H9 (cell line): Measurements from ENCODE around the gene GPR146. TPM values are rescaled to one million over a fixed set of nuclear protein-coding genes. Genes with fewer than 3 reads are reported as not detected.

Experiments used
- DNase-seq: peaks from one replicate; pipeline ENCODE4 v3.0.0-alpha.2; 2017
- H2AFZ ChIP-seq: one replicate; pipeline ENCODE4 v1.6.1; 2013; ENCODE audit warnings: mild to moderate bottlenecking, low read length, control low read depth, moderate library complexity
- H2AK5ac ChIP-seq: 2 replicates; pipeline ENCODE4 v1.6.1; 2013; ENCODE audit warnings: low read length, control low read depth, mixed read lengths; ENCODE audit not compliant: insufficient read length
- H2BK120ac ChIP-seq: one replicate; pipeline ENCODE4 v1.6.1; 2013; ENCODE audit warnings: low read depth, mild to moderate bottlenecking, low read length, control low read depth, inconsistent platforms; ENCODE audit not compliant: poor library complexity, severe bottlenecking
- H2BK12ac ChIP-seq: 2 replicates; pipeline ENCODE4 v1.6.1; 2013; ENCODE audit warnings: low read length, control low read depth, mixed read lengths, low read depth; ENCODE audit not compliant: insufficient read length
- H2BK15ac ChIP-seq: 2 replicates; pipeline ENCODE4 v1.6.1; 2013; ENCODE audit warnings: low read depth, low read length, control low read depth
- H2BK20ac ChIP-seq: one replicate; pipeline ENCODE4 v1.6.1; 2013; ENCODE audit warnings: low read depth, mild to moderate bottlenecking, low read length, control low read depth, inconsistent platforms; ENCODE audit not compliant: poor library complexity, severe bottlenecking
- H2BK5ac ChIP-seq: 2 replicates; pipeline ENCODE4 v1.6.1; 2013; ENCODE audit warnings: low read length, control low read depth, mixed read lengths; ENCODE audit not compliant: insufficient read length
- H3K14ac ChIP-seq: 2 replicates; pipeline ENCODE4 v1.6.1; 2013; ENCODE audit warnings: low read length, control low read depth; ENCODE audit not compliant: insufficient read depth
- H3K18ac ChIP-seq: 2 replicates; pipeline ENCODE4 v1.6.1; 2013; ENCODE audit warnings: low read depth, mild to moderate bottlenecking, mixed read lengths, low read length, control low read depth; ENCODE audit not compliant: insufficient read length
- H3K23ac ChIP-seq: 2 replicates; pipeline ENCODE4 v1.6.1; 2013; ENCODE audit warnings: low read length, control low read depth, mixed read lengths, low read depth; ENCODE audit not compliant: insufficient read length
- H3K23me2 ChIP-seq: 2 replicates; pipeline ENCODE4 v1.6.1; 2013; ENCODE audit warnings: low read depth, mild to moderate bottlenecking, mixed read lengths, low read length, control low read depth; ENCODE audit not compliant: insufficient read length, poor library complexity, severe bottlenecking
- H3K27ac ChIP-seq: 2 replicates; pipeline ENCODE4 v1.5.1; 2013; ENCODE audit warnings: low read length, control low read depth, mixed read lengths, low read depth; ENCODE audit not compliant: insufficient read length
- H3K27me3 ChIP-seq: 2 replicates; pipeline ENCODE4 v1.6.1; 2013; ENCODE audit warnings: low read length, control low read depth, inconsistent platforms; ENCODE audit not compliant: insufficient read depth
- H3K4ac ChIP-seq: 2 replicates; pipeline ENCODE4 v1.6.1; 2013; ENCODE audit warnings: low read depth, mild to moderate bottlenecking, control low read depth, inconsistent platforms, low read length, moderate library complexity
- H3K4me1 ChIP-seq: 2 replicates; pipeline ENCODE4 v1.6.1; 2013; ENCODE audit warnings: low read length, control low read depth, inconsistent platforms; ENCODE audit not compliant: insufficient read depth
- H3K4me2 ChIP-seq: 2 replicates; pipeline ENCODE4 v1.6.1; 2013; ENCODE audit warnings: low read length, control low read depth, mixed read lengths; ENCODE audit not compliant: insufficient read length, insufficient read depth
- H3K56ac ChIP-seq: 2 replicates; pipeline ENCODE4 v1.6.1; 2013; ENCODE audit warnings: low read depth, mild to moderate bottlenecking, mixed read lengths, low read length, control low read depth; ENCODE audit not compliant: insufficient read length
- H3K79me1 ChIP-seq: 2 replicates; pipeline ENCODE4 v1.6.1; 2013; ENCODE audit warnings: low read depth, mild to moderate bottlenecking, moderate library complexity, low read length, control low read depth, inconsistent platforms; ENCODE audit not compliant: insufficient read depth, poor library complexity, severe bottlenecking
- H3K79me2 ChIP-seq: 2 replicates; pipeline ENCODE4 v1.6.1; 2013; ENCODE audit warnings: low read length, control low read depth, inconsistent platforms; ENCODE audit not compliant: insufficient read depth
- H3K9ac ChIP-seq: 2 replicates; pipeline ENCODE4 v1.6.1; 2013; ENCODE audit warnings: low read length, control low read depth, mixed read lengths; ENCODE audit not compliant: insufficient read length; ENCODE audit errors: extremely low read depth
- H3K9me3 ChIP-seq: one replicate; pipeline ENCODE4 v1.6.1; 2013; ENCODE audit warnings: low read depth, low read length, inconsistent platforms; ENCODE audit not compliant: control insufficient read depth
- H3T11ph ChIP-seq: one replicate; pipeline ENCODE4 v1.6.1; 2013; ENCODE audit warnings: mild to moderate bottlenecking, low read length, control low read depth, inconsistent platforms
- H4K20me1 ChIP-seq: one replicate; pipeline ENCODE4 v1.6.1; 2013; ENCODE audit not compliant: control insufficient read depth, insufficient read length, insufficient read depth
- H4K5ac ChIP-seq: 2 replicates; pipeline ENCODE4 v1.6.1; 2013; ENCODE audit warnings: low read depth, mild to moderate bottlenecking, mixed read lengths, low read length, control low read depth; ENCODE audit not compliant: insufficient read length
- H4K8ac ChIP-seq: replicated peaks from 2 replicates; pipeline ENCODE4 v1.6.1; 2013; ENCODE audit warnings: low read length, control low read depth, mixed read lengths, low read depth; ENCODE audit not compliant: insufficient read length
- H4K91ac ChIP-seq: 2 replicates; pipeline ENCODE4 v1.6.1; 2013; ENCODE audit warnings: low read depth, mild to moderate bottlenecking, moderate library complexity, mixed read lengths, low read length, control low read depth; ENCODE audit not compliant: insufficient read length
- H3K27ac Mint-ChIP-seq, 3 experiments: 2 replicates in 2 of 3; 3 replicates in 1 of 3; pipeline ENCODE4 v1.8.0; 2020 to 2021; ENCODE audit warnings: mixed read lengths in 3 of 3, mild to moderate bottlenecking in 1 of 3, moderate library complexity in 1 of 3
- H3K27me3 Mint-ChIP-seq: 2 replicates; pipeline ENCODE4 v1.8.0; 2021; ENCODE audit warnings: low read depth, mild to moderate bottlenecking, moderate library complexity, mixed read lengths
- H3K36me3 Mint-ChIP-seq, 3 experiments: 2 replicates in 2 of 3; 3 replicates in 1 of 3; pipeline ENCODE4 v1.8.0; 2020 to 2021; ENCODE audit warnings: low read depth in 3 of 3, mixed read lengths in 3 of 3; ENCODE audit not compliant: insufficient read depth in 1 of 3
- H3K4me1 Mint-ChIP-seq, 2 experiments: 2 replicates each; pipeline ENCODE4 v1.8.0; 2020; ENCODE audit warnings: mixed read lengths in 2 of 2
- H3K4me3 Mint-ChIP-seq, 2 experiments: 2 replicates in 1 of 2; 3 replicates in 1 of 2; pipeline ENCODE4 v1.8.0; 2020 to 2021; ENCODE audit warnings: mild to moderate bottlenecking in 2 of 2, mixed read lengths in 2 of 2, moderate library complexity in 1 of 2
- H3K9me3 Mint-ChIP-seq, 2 experiments: 2 replicates in 1 of 2; 3 replicates in 1 of 2; pipeline ENCODE4 v1.8.0; 2020; ENCODE audit warnings: mild to moderate bottlenecking in 2 of 2, mixed read lengths in 2 of 2, moderate library complexity in 1 of 2
- CTCF ChIP-seq: fragments of 200-600 bp; sonication (generic); conservative IDR thresholded peaks from 3 replicates; pipeline ENCODE4 v1.8.0; 2021; ENCODE audit warnings: antibody characterized with exemption, mild to moderate bottlenecking
- WGBS: extraction: QIAGEN DNeasy Blood & Tissue Kit; methylation state at CpG from one replicate; pipeline ENCODE4 v1.1.7; 2013; ENCODE audit warnings: missing lambda C conversion rate, low lambda C conversion rate, mixed read lengths; ENCODE audit not compliant: insufficient read length; ENCODE audit errors: extremely low coverage; 5-methylcytosine and 5-hydroxymethylcytosine counted together
- total RNA-seq: library from RNA; stranded (reverse); gene quantifications from 2 replicates; pipeline ENCODE4 v1.2.1, GENCODE V29; 2021

GPR146 gene
- total RNA-seq, 1 experiment from 2014 or later: 1.4 TPM

- H3K27ac ChIP-seq: no peak overlapping the region
- H3K4me1 Mint-ChIP-seq: no peaks in the 10 kb centered on the region
- H3K27me3 Mint-ChIP-seq: no peaks in the 10 kb centered on the region
- no peak overlapping the region for H4K91ac ChIP-seq
- H2BK15ac ChIP-seq: no peak overlapping the region
- no CpG with 5 or more reads among the region's 13 CpGs for WGBS
- no peaks in the 10 kb centered on the region for H3K4me1 ChIP-seq
- no peak overlapping the region for H3T11ph ChIP-seq
- H3K23ac ChIP-seq: no peak overlapping the region
- H3K9me3 ChIP-seq: no peaks in the 10 kb centered on the region
- H2BK5ac ChIP-seq: no peak overlapping the region
- H3K27ac Mint-ChIP-seq: no peak overlapping the region
- no peak for DNase-seq
- H3K9me3 Mint-ChIP-seq: no peaks in the 10 kb centered on the region
- H4K20me1 ChIP-seq: no peaks in the 10 kb centered on the region
- peaks cover 1% of the 10 kb centered on the region; the same call in 1 of the 2 replicates for H3K79me2 ChIP-seq
- H3K4me2 ChIP-seq: no peak overlapping the region
- no peak overlapping the region for H4K5ac ChIP-seq
- H3K4me3 Mint-ChIP-seq: no peak overlapping the region
- no peak overlapping the region for H2BK20ac ChIP-seq
- H4K8ac ChIP-seq: no peak overlapping the region
- no peak overlapping the region for H3K9ac ChIP-seq
- no peak overlapping the region for H3K14ac ChIP-seq
- H3K36me3 Mint-ChIP-seq: peaks cover 0 to under 1% (median 0%) of the 10 kb centered on the region in 3 experiments; a peak in 2 of 7 replicates
- no peaks in the 10 kb centered on the region for H3K27me3 ChIP-seq
- H2BK120ac ChIP-seq: no peak overlapping the region
- H2AFZ ChIP-seq: no peak overlapping the region
- H3K79me1 ChIP-seq: peaks cover 5% of the 10 kb centered on the region
- H2BK12ac ChIP-seq: no peak overlapping the region
- H3K18ac ChIP-seq: no peak overlapping the region
- H3K56ac ChIP-seq: no peak overlapping the region
- H3K4ac ChIP-seq: no peak overlapping the region
- no peaks in the 10 kb centered on the region for H3K23me2 ChIP-seq
- TF ChIP-seq CTCF: no peak
- no peak overlapping the region for H2AK5ac ChIP-seq
These were observed 60.3 kb downstream of the GPR146 start for GRCh38 chr7:1104516-1105179.
